ENCODE data around the gene ZBED6. TPM values are rescaled to one million over a fixed set of nuclear protein-coding genes. Genes with fewer than 3 reads are reported as not detected.
"Not testable (repeated sequence)": the region's sequence is repeated elsewhere in the genome, so short reads cannot be mapped to it uniquely, and the experiment has no call there.

ZBED6 gene
- total RNA-seq (23.9 TPM), polyA plus RNA-seq (ENCODE audit: insufficient read depth in 1 of 8, insufficient read length in 8 of 8, low replicate concordance in 1 of 8) (10 to 100 TPM in 4 of 8 donors, 1 to 10 TPM in 4; 7.0 to 14.1 (median 10.2) TPM)
- long read RNA-seq, donor 1, full-length matches to known transcripts, result 2 of 7 reads
- long read RNA-seq, donor 1, partial matches to known transcripts, result 5 of 7 reads
- long read RNA-seq, donor 1, other reads (novel, unspliced or antisense), result 0 of 7 reads
- long read RNA-seq, donor 2, result 0 reads
- long read RNA-seq, donor 3, full-length matches to known transcripts, result 1 of 1 reads
- long read RNA-seq, donor 3, partial matches to known transcripts, result 0 of 1 reads
- long read RNA-seq, donor 3, other reads (novel, unspliced or antisense), result 0 of 1 reads
- long read RNA-seq, donor 4, full-length matches to known transcripts, result 1 of 1 reads
- long read RNA-seq, donor 4, partial matches to known transcripts, result 0 of 1 reads
- long read RNA-seq, donor 4, other reads (novel, unspliced or antisense), result 0 of 1 reads
- long read RNA-seq, donor 5, full-length matches to known transcripts, result 5 of 5 reads
- long read RNA-seq, donor 5, partial matches to known transcripts, result 0 of 5 reads
- long read RNA-seq, donor 5, other reads (novel, unspliced or antisense), result 0 of 5 reads
- long read RNA-seq, donor 6, full-length matches to known transcripts, result 2 of 2 reads
- long read RNA-seq, donor 6, partial matches to known transcripts, result 0 of 2 reads
- long read RNA-seq, donor 6, other reads (novel, unspliced or antisense), result 0 of 2 reads
- long read RNA-seq, donor 7, full-length matches to known transcripts, result 2 of 2 reads
- long read RNA-seq, donor 7, partial matches to known transcripts, result 0 of 2 reads
- long read RNA-seq, donor 7, other reads (novel, unspliced or antisense), result 0 of 2 reads
- long read RNA-seq, donor 8, result 0 reads
- long read RNA-seq, donor 9, full-length matches to known transcripts, result 1 of 1 reads
- long read RNA-seq, donor 9, partial matches to known transcripts, result 0 of 1 reads
- long read RNA-seq, donor 9, other reads (novel, unspliced or antisense), result 0 of 1 reads
- long read RNA-seq, donor 10, full-length matches to known transcripts, result 1 of 1 reads
- long read RNA-seq, donor 10, partial matches to known transcripts, result 0 of 1 reads
- long read RNA-seq, donor 10, other reads (novel, unspliced or antisense), result 0 of 1 reads
- long read RNA-seq, donor 11, full-length matches to known transcripts, result 2 of 2 reads
- long read RNA-seq, donor 11, partial matches to known transcripts, result 0 of 2 reads
- long read RNA-seq, donor 11, other reads (novel, unspliced or antisense), result 0 of 2 reads

GRCh38 chr1:203795441-203796235 lies at the start of gene ZBED6, which contains the start of gene ZC3H11A:
Gene ZBED6, plus strand, starts transcription at chr1:203795623. Its CDS starts 1,900 bp downstream, at chr1:203797523.
Gene ZC3H11A, plus strand, starts transcription at chr1:203795623. Its CDS starts 21,448 bp downstream, at chr1:203817071.
- peaks cover 22% of the 10 kb centered on the region for H3K4me1 ChIP-seq (ENCODE audit: control insufficient read depth, insufficient read depth, low read length)

GRCh38 chr1:203746281-203746680 lies 49.1 kb upstream of the ZBED6 start:
- Histone ChIP-seq H3K36me3 (ENCODE audit: control insufficient read depth, insufficient read depth, low read length) (no peaks in the 10 kb centered on the region), H3K27ac (ENCODE audit: low read length) (no peak overlapping the region), H3K9me3 (replicated peaks; ENCODE audit: control insufficient read depth, low read depth, low read length) (no peaks in the 10 kb centered on the region), H3K4me1 (ENCODE audit: control insufficient read depth, insufficient read depth, low read length) (peaks cover 13% of the 10 kb centered on the region), H3K4me3 (ENCODE audit: low read length) (no peak overlapping the region), H3K27me3 (ENCODE audit: control insufficient read depth, insufficient read depth, low read length) (no peaks in the 10 kb centered on the region)
- WGBS (ENCODE audit: insufficient coverage), result no CpG with 5 or more reads among the region's 6 CpGs
- DNase-seq, result no peak

More at GRCh38 chr1:203795441-203796235, at the start of gene ZBED6, which contains the start of gene ZC3H11A:
- Histone ChIP-seq H3K36me3 (ENCODE audit: control insufficient read depth, insufficient read depth, low read length) (peaks cover 22% of the 10 kb centered on the region), H3K27ac (ENCODE audit: low read length) (peak within 1 kb of the TSS; percentile 97), H3K27me3 (ENCODE audit: control insufficient read depth, insufficient read depth, low read length) (no peaks in the 10 kb centered on the region), H3K9me3 (replicated peaks; ENCODE audit: control insufficient read depth, low read depth, low read length) (no peaks in the 10 kb centered on the region), H3K4me3 (ENCODE audit: low read length) (peak within 1 kb of the TSS; percentile 86)
- WGBS (ENCODE audit: insufficient coverage), result under 1% methylated on average over 38 of the region's 59 CpGs
- peak; percentile 99 for DNase-seq

- WGBS (ENCODE audit: insufficient coverage), result 50% methylated on average over 1 of the region's 3 CpGs
- no peaks in the 10 kb centered on the region for H3K27me3 ChIP-seq (ENCODE audit: control insufficient read depth, insufficient read depth, low read length)
- H3K4me1 ChIP-seq (ENCODE audit: control insufficient read depth, insufficient read depth, low read length), result no peaks in the 10 kb centered on the region
- no peaks in the 10 kb centered on the region for H3K9me3 ChIP-seq (replicated peaks; ENCODE audit: control insufficient read depth, low read depth, low read length)
- no peak for DNase-seq
- no peak overlapping the region for H3K4me3 ChIP-seq (ENCODE audit: low read length)
- no peak overlapping the region for H3K27ac ChIP-seq (ENCODE audit: low read length)
- H3K36me3 ChIP-seq (ENCODE audit: control insufficient read depth, insufficient read depth, low read length), result no peaks in the 10 kb centered on the region
Measured at GRCh38 chr1:203751051-203751450, 44.4 kb upstream of the ZBED6 start.

- not testable (repeated sequence) for DNase-seq; H3K27ac ChIP-seq (ENCODE audit: low read length); H3K4me1 ChIP-seq (ENCODE audit: control insufficient read depth, insufficient read depth, low read length); H3K36me3 ChIP-seq (ENCODE audit: control insufficient read depth, insufficient read depth, low read length); H3K4me3 ChIP-seq (ENCODE audit: low read length); H3K9me3 ChIP-seq (replicated peaks; ENCODE audit: control insufficient read depth, low read depth, low read length); H3K27me3 ChIP-seq (ENCODE audit: control insufficient read depth, insufficient read depth, low read length)
- no CpG with 5 or more reads among the region's 5 CpGs for WGBS (ENCODE audit: insufficient coverage)
Measured at GRCh38 chr1:203751618-203752361, 43.6 kb upstream of the ZBED6 start.

GRCh38 chr1:203754455-203754864 lies 41.0 kb upstream of the ZBED6 start:
- Histone ChIP-seq H3K4me1 (ENCODE audit: control insufficient read depth, insufficient read depth, low read length) (no peaks in the 10 kb centered on the region), H3K27me3 (ENCODE audit: control insufficient read depth, insufficient read depth, low read length) (no peaks in the 10 kb centered on the region), H3K36me3 (ENCODE audit: control insufficient read depth, insufficient read depth, low read length) (no peaks in the 10 kb centered on the region), H3K9me3 (replicated peaks; ENCODE audit: control insufficient read depth, low read depth, low read length) (no peaks in the 10 kb centered on the region), H3K4me3 (ENCODE audit: low read length) (no peak overlapping the region), H3K27ac (ENCODE audit: low read length) (no peak overlapping the region)
- WGBS (ENCODE audit: insufficient coverage), result no CpG with 5 or more reads among the region's 4 CpGs
- DNase-seq, result no peak

GRCh38 chr1:203756036-203756435 lies 39.4 kb upstream of the ZBED6 start:
- no peak overlapping the region for H3K4me3 ChIP-seq (ENCODE audit: low read length)
- H3K4me1 ChIP-seq (ENCODE audit: control insufficient read depth, insufficient read depth, low read length), result no peaks in the 10 kb centered on the region
- no peaks in the 10 kb centered on the region for H3K9me3 ChIP-seq (replicated peaks; ENCODE audit: control insufficient read depth, low read depth, low read length)
- no peak overlapping the region for H3K27ac ChIP-seq (ENCODE audit: low read length)
- H3K27me3 ChIP-seq (ENCODE audit: control insufficient read depth, insufficient read depth, low read length), result no peaks in the 10 kb centered on the region
- WGBS (ENCODE audit: insufficient coverage), result no CpG with 5 or more reads among the region's 4 CpGs
- no peaks in the 10 kb centered on the region for H3K36me3 ChIP-seq (ENCODE audit: control insufficient read depth, insufficient read depth, low read length)
- no peak for DNase-seq

GRCh38 chr1:203758749-203759148 lies 36.7 kb upstream of the ZBED6 start:
- not testable (repeated sequence) for H3K27ac ChIP-seq (ENCODE audit: low read length)
- WGBS (ENCODE audit: insufficient coverage), result no CpG with 5 or more reads among the region's 2 CpGs

GRCh38 chr1:203760506-203760905 lies 34.9 kb upstream of the ZBED6 start:
- 100% methylated on average over 2 of the region's 3 CpGs for WGBS (ENCODE audit: insufficient coverage)
- Histone ChIP-seq H3K27me3 (ENCODE audit: control insufficient read depth, insufficient read depth, low read length) (no peaks in the 10 kb centered on the region), H3K4me1 (ENCODE audit: control insufficient read depth, insufficient read depth, low read length) (no peaks in the 10 kb centered on the region), H3K27ac (ENCODE audit: low read length) (no peak overlapping the region), H3K9me3 (replicated peaks; ENCODE audit: control insufficient read depth, low read depth, low read length) (no peaks in the 10 kb centered on the region), H3K36me3 (ENCODE audit: control insufficient read depth, insufficient read depth, low read length) (no peaks in the 10 kb centered on the region), H3K4me3 (ENCODE audit: low read length) (no peak overlapping the region)
- DNase-seq, result no peak

More at GRCh38 chr1:203758749-203759148, 36.7 kb upstream of the ZBED6 start:
- not testable (repeated sequence) for H3K4me3 ChIP-seq (ENCODE audit: low read length); H3K27me3 ChIP-seq (ENCODE audit: control insufficient read depth, insufficient read depth, low read length); H3K4me1 ChIP-seq (ENCODE audit: control insufficient read depth, insufficient read depth, low read length); DNase-seq; H3K36me3 ChIP-seq (ENCODE audit: control insufficient read depth, insufficient read depth, low read length); H3K9me3 ChIP-seq (replicated peaks; ENCODE audit: control insufficient read depth, low read depth, low read length)
